HEK293T (cell line): Measurements from ENCODE around the gene GRAMD1A.

Source experiments
- ARNT ChIP-seq: fragments of 450-650 bp; IDR thresholded peaks from 2 replicates; pipeline ENCODE4 v1.6.1; 2017; ENCODE audit warnings: mild to moderate bottlenecking
- BHLHE40 ChIP-seq: fragments of 450-650 bp; IDR thresholded peaks from 2 replicates; pipeline ENCODE4 v1.6.1; 2016; ENCODE audit warnings: mild to moderate bottlenecking, moderate library complexity, borderline replicate concordance
- CTBP1 ChIP-seq: fragments of 450-650 bp; IDR thresholded peaks from 2 replicates; pipeline ENCODE4 v1.6.1; 2016; ENCODE audit warnings: borderline replicate concordance
- ELF4 ChIP-seq: fragments of 450-650 bp; IDR thresholded peaks from 2 replicates; pipeline ENCODE4 v1.6.1; 2017; ENCODE audit warnings: antibody characterized with exemption
- FOXA1 ChIP-seq: fragments of 450-650 bp; IDR thresholded peaks from 2 replicates; pipeline ENCODE4 v1.6.1; 2016; ENCODE audit warnings: mild to moderate bottlenecking
- FOXM1 ChIP-seq: fragments of 450-650 bp; IDR thresholded peaks from 2 replicates; pipeline ENCODE4 v1.6.1; 2017; ENCODE audit warnings: mild to moderate bottlenecking, borderline replicate concordance
- HDGF ChIP-seq: fragments of 450-650 bp; IDR thresholded peaks from 2 replicates; pipeline ENCODE4 v1.6.1; 2017; ENCODE audit warnings: antibody characterized with exemption, borderline replicate concordance
- PKNOX1 ChIP-seq: fragments of 450-650 bp; IDR thresholded peaks from 2 replicates; pipeline ENCODE4 v1.6.1; 2016
- SP1 ChIP-seq: fragments of 450-650 bp; IDR thresholded peaks from 2 replicates; pipeline ENCODE4 v1.6.1; 2017
- SUZ12 ChIP-seq: fragments of 450-650 bp; IDR thresholded peaks from 2 replicates; pipeline ENCODE4 v1.6.1; 2016; ENCODE audit warnings: mild to moderate bottlenecking
- TARDBP ChIP-seq: fragments of 450-650 bp; IDR thresholded peaks from 2 replicates; pipeline ENCODE4 v1.6.1; 2016
- ZNF384 ChIP-seq: fragments of 450-650 bp; IDR thresholded peaks from 2 replicates; pipeline ENCODE4 v1.6.1; 2016

GRCh38 chr19:35059006-35059798 lies 59.1 kb downstream of the GRAMD1A start:
- TF ChIP-seq SUZ12 = no peak
- no peak for TF ChIP-seq ZNF384
- TF ChIP-seq FOXM1 = no peak
- TF ChIP-seq PKNOX1 = no peak
- TF ChIP-seq SP1 = no peak
- no peak for TF ChIP-seq ARNT
- TF ChIP-seq BHLHE40 = no peak
- no peak for TF ChIP-seq ELF4
- TF ChIP-seq CTBP1 = no peak
- no peak for TF ChIP-seq FOXA1
- TF ChIP-seq HDGF = no peak
- TF ChIP-seq TARDBP = no peak
